NCI-H69 (cell line): ENCODE measurements around the gene SRSF7.
"Not testable (repeated sequence)": the region's sequence is repeated elsewhere in the genome, so short reads cannot be mapped to it uniquely, and the experiment has no call there.

ENCODE experiments used
- DNase-seq: peaks from one replicate; lab custom pipeline; 2025; lab: John Stamatoyannopoulos, UW

The SRSF7 gene

GRCh38 chr2:38731684-38732221 lies 19.4 kb downstream of the SRSF7 start:
- DNase-seq = no peak

DNA sequence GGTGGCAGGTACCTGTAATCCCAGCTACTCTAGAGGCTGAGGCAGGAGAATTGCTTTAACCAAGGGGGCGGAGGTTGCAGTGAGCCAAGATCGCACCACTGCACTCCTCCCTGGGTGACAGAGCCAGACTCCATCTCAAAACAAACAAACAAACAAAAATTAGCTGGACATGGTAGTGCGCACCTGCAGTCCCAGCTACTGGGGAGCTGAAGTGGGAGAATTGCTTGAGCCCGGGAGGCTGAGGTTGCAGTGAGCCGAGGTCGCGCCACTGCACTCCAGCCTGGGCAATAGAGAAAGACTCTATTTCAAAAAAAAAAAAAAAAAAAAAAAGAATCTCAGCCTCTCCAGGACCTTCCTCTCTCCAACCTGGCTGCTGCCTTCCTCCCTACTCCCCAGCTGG lies 20.1 kb downstream of the SRSF7 start:
- DNase-seq = no peak

- DNase-seq = no peak
Observed at GRCh38 chr2:38728694-38729093, 22.5 kb downstream of the SRSF7 start.

GRCh38 chr2:38727661-38728060 lies 23.5 kb downstream of the SRSF7 start:
- no peak for DNase-seq

GRCh38 chr2:38723173-38723572 lies 28.0 kb downstream of the SRSF7 start:
- DNase-seq = no peak

- DNase-seq = no peak
Observed at GRCh38 chr2:38722271-38723061, 28.7 kb downstream of the SRSF7 start.

DNA sequence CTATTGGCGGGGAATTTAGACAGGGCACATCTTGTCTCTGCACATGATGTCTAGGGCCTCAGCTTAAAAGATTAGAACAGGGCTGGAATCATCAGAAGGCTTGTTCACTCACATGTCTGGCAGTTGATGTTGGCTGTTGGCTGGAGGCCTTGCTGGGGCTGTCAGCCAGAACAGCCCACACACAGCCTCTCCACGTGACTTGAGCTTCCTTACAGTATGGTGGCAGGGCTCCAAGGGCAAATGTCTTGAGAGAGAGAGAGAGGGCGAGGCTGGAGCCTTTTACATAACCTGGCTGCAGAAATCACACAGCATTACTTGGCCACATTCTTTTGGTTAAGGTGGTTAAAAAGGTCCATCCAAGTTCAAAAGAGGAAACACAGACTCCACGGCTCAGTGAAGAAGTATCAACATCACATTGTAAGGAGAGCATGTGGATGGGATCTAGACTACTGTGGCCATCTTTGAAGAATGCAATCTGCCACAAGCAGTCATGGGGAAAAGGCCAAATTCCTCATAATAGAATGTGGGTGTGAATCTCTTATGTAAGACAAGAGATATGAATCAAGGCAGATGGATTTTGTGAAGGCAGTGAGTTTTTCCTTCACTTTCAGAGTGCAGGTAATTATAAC lies 30.4 kb downstream of the SRSF7 start:
- no peak for DNase-seq

DNA sequence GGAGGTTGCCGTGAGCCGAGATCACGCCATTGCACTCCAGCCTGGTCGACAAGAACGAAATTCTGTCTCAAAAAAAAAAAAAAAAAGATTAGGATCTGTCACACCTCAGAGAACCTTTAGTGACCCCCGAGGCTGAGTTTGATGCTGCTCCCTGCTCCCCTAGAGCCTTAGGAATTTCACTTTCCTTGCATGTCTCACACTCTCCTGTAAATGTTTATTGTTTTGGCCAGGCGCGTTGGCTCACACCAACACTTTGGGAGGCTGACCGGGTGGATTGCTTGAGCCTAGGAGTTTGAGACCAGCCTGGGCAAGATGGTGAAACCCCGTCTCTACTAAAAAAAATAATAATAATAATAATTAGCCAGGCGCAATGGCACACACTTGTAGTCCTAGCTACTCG lies 31.5 kb downstream of the SRSF7 start:
- no peak for DNase-seq

DNA sequence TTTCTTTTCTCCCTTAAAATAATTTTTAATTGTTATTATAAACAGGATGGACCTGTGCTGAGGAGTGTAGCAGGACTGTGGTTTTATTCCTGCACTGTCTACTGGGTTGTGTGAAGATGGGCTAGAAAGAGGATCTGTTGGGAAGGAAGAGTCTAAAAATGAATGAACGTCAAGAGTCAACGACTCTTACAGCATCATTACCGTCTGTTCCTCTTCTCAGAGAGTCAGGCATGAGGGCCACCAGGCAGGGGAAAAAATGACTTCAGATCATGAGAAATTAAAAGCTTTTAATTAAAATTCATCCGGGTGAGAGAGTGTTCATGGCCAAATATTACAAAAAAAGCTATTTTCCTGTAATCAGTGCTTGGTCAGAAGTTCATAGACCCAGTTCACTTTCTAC lies 32.6 kb downstream of the SRSF7 start:
- DNase-seq = no peak

DNA sequence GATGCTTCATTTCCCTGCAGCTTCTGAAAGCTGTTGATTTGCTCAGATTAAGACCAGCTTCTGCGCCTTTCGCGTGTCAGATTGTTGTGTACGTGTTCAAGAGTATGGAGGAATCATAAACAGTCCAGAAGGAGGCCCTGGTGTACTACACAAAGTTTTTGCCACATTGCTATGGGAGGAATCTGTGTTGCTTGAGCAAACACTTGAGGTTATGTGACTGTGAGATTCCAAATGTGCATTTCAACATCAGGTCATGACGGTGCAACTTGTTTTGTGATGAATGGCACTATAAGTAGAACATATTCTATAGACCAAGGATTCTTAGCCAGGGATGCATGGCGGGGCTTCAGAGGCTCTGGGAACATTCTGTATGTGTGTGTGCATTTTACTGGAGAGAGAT lies 35.0 kb downstream of the SRSF7 start:
- no peak for DNase-seq

DNA sequence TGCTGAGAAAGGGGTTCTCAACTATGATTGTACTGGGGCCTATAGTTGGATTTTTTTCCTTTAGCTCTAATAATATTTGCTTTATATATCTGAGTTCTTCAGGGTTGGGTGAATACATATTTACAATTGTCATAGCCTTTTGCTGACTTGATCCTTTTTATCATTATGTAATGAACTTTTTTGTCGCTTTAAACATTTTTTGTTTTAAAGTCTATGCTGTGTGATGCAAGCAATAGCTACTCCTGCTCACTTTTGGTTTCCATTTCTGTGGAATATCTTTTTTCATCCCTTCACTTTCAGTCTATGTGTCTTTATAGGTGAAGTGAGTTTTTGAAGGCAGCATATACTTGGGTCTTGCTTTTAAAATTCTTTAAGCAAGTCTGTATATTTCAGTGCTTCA lies 36.2 kb downstream of the SRSF7 start:
- DNase-seq = not testable (repeated sequence)

GRCh38 chr2:38713338-38713737 lies 37.8 kb downstream of the SRSF7 start:
- no peak for DNase-seq

DNA sequence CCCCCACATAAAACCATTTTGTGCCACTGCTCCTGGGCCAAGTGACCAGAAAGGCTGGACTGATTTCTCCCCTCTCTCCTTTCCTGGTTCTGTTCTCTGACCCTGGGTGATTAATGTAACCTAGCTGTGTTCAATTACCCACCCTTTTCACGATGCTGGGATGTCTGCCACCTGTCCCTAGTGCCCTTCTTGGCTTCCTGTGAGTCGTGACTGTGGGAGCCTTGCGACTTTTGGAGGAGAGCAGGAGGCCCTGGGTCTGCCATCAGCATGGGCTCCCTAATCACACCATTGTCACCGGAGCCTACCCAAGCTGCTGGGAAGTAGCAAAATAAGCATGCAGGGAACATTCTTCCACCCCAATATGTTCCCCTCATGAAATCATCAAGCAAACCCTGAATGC lies 38.3 kb downstream of the SRSF7 start:
- DNase-seq = no peak

DNA sequence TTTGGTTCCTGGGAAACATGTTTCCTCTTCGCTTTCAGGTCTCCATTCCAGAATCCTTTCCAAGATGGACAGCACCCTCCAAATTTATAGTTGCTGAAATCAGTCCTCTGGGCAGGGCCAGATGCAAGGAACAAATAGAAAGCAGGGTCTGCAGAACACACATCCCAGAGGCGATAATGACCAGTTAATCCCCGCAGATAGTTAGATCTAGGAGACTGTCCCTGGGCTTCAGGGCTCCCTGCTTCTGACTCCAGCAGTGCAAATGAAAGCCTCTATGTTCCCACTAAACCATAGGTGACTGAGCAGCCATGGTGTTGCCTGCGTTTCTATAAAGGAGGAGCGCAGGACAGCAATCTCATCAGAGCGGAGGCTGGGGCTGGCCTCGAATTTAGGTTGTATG lies 38.7 kb downstream of the SRSF7 start:
- no peak for DNase-seq

DNA sequence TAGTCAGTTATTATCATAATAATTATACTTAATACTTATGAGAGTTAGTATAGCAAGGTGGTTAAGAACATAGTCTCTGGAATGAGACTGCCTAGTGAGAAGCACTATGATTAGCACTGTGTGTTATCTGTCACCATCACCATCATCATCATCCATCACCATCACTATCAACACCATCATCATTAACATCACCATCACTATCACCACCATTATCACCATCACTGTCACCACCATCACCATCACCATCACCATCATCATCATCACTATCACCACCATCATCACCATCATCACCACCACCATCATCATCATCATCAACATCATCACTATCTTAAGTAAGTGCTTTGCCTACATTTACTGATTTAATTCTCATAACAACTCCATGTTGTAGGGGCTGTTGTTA lies 39.6 kb downstream of the SRSF7 start:
- DNase-seq = no peak

- DNase-seq = peak; percentile 51
Observed at GRCh38 chr2:38709567-38710194, 41.5 kb downstream of the SRSF7 start.

GRCh38 chr2:38708900-38709566 lies 42.1 kb downstream of the SRSF7 start:
- DNase-seq = no peak

DNA sequence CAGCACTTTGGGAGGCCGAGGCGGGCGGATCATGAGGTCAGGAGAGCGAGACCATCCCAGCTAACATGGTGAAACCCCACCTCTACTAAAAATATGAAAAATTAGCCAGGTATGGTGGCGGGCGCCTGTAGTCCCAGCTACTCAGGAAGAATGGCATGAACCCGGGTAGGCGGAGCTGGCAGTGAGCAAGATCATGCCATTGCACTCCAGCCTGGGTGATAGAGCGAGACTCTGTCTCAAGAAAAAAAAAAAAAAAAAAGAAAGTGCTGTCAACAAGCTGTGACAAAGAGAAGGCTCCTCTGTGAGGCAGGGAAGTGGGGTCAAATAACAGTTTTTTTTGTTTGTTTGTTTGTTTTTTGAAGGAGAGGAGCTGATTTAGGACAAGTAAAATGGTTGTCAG lies 42.7 kb downstream of the SRSF7 start:
- not testable (repeated sequence) for DNase-seq

DNA sequence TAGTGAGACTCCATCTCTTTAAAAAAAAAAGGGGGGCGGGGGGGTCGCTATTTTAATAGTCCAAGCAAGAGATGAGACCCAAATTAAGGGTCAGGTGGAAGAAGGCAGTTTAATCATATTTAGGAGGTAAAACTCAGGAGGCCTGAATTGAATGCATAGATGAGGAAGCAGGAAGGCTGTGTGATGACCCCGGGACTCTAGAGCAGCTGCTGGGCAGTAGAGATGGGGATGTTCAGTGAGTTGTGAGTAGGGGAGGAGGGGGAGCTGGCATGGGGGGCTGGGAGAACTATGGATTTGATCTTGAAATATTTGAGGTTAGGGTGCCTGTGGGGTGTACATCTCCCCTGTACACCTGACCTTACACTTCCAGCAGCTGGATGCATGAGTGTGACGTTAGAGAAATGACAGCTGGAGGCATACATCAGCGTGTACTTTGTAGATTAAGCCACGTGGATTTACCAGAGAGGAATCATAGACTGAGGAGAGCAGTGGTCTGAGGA lies 44.3 kb downstream of the SRSF7 start:
- DNase-seq = no peak

- DNase-seq = no peak
Observed at GRCh38 chr2:38704664-38705063, 46.5 kb downstream of the SRSF7 start.

GRCh38 chr2:38703336-38703735 lies 47.8 kb downstream of the SRSF7 start:
- DNase-seq = not testable (repeated sequence)

DNA sequence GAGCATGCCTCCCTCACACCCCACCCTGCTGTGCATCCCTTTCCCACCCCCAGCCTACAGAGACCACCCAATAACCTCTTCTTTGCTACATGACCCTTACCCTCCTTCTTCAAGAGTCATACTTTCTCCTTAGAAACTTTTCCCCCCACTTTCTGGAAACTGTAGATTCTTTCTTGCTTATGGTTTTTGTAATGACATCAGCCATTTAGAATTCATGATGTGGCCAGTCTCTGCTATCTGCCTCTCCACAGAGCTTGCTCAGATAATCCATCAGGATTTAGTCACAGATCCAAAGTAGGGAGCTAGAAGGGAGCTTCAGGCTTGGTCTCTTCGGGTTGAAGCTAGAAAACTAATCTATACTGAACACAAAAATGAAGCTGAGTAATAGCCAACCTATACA lies 48.7 kb downstream of the SRSF7 start:
- no peak for DNase-seq
